PC-9 (cell line): ENCODE measurements around the gene CROT. TPM values are rescaled to one million over a fixed set of nuclear protein-coding genes. Genes with fewer than 3 reads are reported as not detected.

Experiments used
- Bru-seq: library from RNA; stranded (reverse); fragments of 400-500 nt; gene quantifications from one replicate; lab custom pipeline; 2021; lab: Mats Ljungman, UMichigan
- BruChase-seq, 2 experiments: library from RNA; stranded (reverse); fragments of 400-500 nt; gene quantifications; one replicate each; lab custom pipeline; 2021; lab: Mats Ljungman, UMichigan
- BruUV-seq: library from RNA; stranded (reverse); fragments of 400-500 nt; replicated peaks from 2 replicates; lab custom pipeline; 2021; lab: Mats Ljungman, UMichigan
- CTCF ChIA-PET: fragments of 300-600 bp; sonication (Branson Sonifier 250); formaldehyde crosslinking; loops from one replicate; lab custom pipeline; 2022; ENCODE audit warnings: antibody characterized with exemption; lab: Charles Lee
- POLR2A ChIA-PET: fragments of 300-600 bp; sonication (Branson Sonifier 250); formaldehyde crosslinking; loops from one replicate; lab custom pipeline; 2022; ENCODE audit warnings: antibody characterized with exemption; ENCODE audit not compliant: unreplicated experiment; lab: Charles Lee
- DNase-seq, 2 experiments: peaks; one replicate each; pipeline versions ENCODE4 v3.0.0 to v3.0.0-alpha.2; 2015 to 2022; ENCODE audit warnings: mixed read lengths in 1 of 2
- H2AFZ ChIP-seq: fragments of 200-600 bp; sonication (generic); 2 replicates; pipeline ENCODE4 v1.8.1; 2017; ENCODE audit warnings: antibody characterized with exemption
- H3F3A ChIP-seq: fragments of 200-600 bp; sonication (generic); 2 replicates; pipeline ENCODE4 v1.8.1; 2017; ENCODE audit warnings: antibody characterized with exemption, mild to moderate bottlenecking, low read depth; ENCODE audit not compliant: insufficient read depth
- H3K27ac ChIP-seq: fragments of 200-600 bp; sonication (generic); 2 replicates; pipeline ENCODE4 v1.6.1; 2016; ENCODE audit warnings: mixed run types
- H3K27me3 ChIP-seq: fragments of 200-600 bp; sonication (generic); 2 replicates; pipeline ENCODE4 v1.6.1; 2016; ENCODE audit warnings: low read depth, mixed run types; ENCODE audit not compliant: insufficient read depth
- H3K36me3 ChIP-seq: fragments of 200-600 bp; sonication (generic); 2 replicates; pipeline ENCODE4 v1.6.1; 2016; ENCODE audit warnings: low read depth, mixed run types
- H3K4me1 ChIP-seq: fragments of 200-600 bp; sonication (generic); replicated peaks from 2 replicates; pipeline ENCODE4 v1.6.1; 2016; ENCODE audit warnings: mixed run types; ENCODE audit not compliant: insufficient read depth
- H3K4me2 ChIP-seq: fragments of 200-600 bp; sonication (generic); 2 replicates; pipeline ENCODE4 v1.6.1; 2017; ENCODE audit warnings: mixed run types
- H3K4me3 ChIP-seq: fragments of 200-600 bp; sonication (generic); 2 replicates; pipeline ENCODE4 v1.6.1; 2016; ENCODE audit warnings: mixed run types
- H3K79me2 ChIP-seq: fragments of 200-600 bp; sonication (generic); 2 replicates; pipeline ENCODE4 v1.6.1; 2017; ENCODE audit warnings: low read depth, mixed run types
- H3K9me2 ChIP-seq: fragments of 200-600 bp; sonication (generic); 2 replicates; pipeline ENCODE4 v1.8.1; 2017; ENCODE audit warnings: mild to moderate bottlenecking; ENCODE audit not compliant: insufficient read depth
- H3K9me3 ChIP-seq: fragments of 200-600 bp; sonication (generic); 2 replicates; pipeline ENCODE4 v1.8.1; 2016; ENCODE audit warnings: low read depth; ENCODE audit not compliant: insufficient read depth
- H4K20me1 ChIP-seq: fragments of 200-600 bp; sonication (generic); 2 replicates; pipeline ENCODE4 v1.8.1; 2017; ENCODE audit not compliant: insufficient read depth
- CTCF ChIP-seq: fragments of 200-600 bp; sonication (generic); conservative IDR thresholded peaks from 2 replicates; pipeline ENCODE4 v1.6.1; 2017; ENCODE audit warnings: mixed run types, antibody characterized with exemption, mild to moderate bottlenecking, moderate library complexity
- EZH2 ChIP-seq: fragments of 200-600 bp; sonication (generic); IDR thresholded peaks from 2 replicates; pipeline ENCODE4 v1.8.0; 2017; ENCODE audit warnings: antibody characterized with exemption, low read depth
- intact Hi-C: fragments of 100-400 bp; cut with micrococcal nuclease; formaldehyde crosslinking; loops from one replicate; pipeline ENCODE4 v1.10.0; 2022; ENCODE audit not compliant: unreplicated experiment
- long read RNA-seq: library from polyadenylated mRNA; stranded (forward); transcript quantifications from one replicate; pipeline ENCODE4 v2.0.0, GENCODE V29; 2022
- total RNA-seq: library from RNA; stranded (reverse); gene quantifications from 2 replicates; pipeline ENCODE4 v1.2.3, GENCODE V29; 2021

Gene CROT, protein sequence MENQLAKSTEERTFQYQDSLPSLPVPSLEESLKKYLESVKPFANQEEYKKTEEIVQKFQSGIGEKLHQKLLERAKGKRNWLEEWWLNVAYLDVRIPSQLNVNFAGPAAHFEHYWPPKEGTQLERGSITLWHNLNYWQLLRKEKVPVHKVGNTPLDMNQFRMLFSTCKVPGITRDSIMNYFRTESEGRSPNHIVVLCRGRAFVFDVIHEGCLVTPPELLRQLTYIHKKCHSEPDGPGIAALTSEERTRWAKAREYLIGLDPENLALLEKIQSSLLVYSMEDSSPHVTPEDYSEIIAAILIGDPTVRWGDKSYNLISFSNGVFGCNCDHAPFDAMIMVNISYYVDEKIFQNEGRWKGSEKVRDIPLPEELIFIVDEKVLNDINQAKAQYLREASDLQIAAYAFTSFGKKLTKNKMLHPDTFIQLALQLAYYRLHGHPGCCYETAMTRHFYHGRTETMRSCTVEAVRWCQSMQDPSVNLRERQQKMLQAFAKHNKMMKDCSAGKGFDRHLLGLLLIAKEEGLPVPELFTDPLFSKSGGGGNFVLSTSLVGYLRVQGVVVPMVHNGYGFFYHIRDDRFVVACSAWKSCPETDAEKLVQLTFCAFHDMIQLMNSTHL
- total RNA-seq: 13.4 and 15.2 TPM in 2 replicates
- Bru-seq, nascent RNA: percentile 54 among the genes with signal in this experiment
- BruChase-seq, experiment 1, labeled RNA remaining after a 2-hour chase: percentile 59 among the genes with signal in this experiment
- percentile 53 among the genes with signal in this experiment for BruChase-seq, experiment 2, labeled RNA remaining after a 6-hour chase
- long read RNA-seq, partial matches to known transcripts: 2 of 13 reads
- long read RNA-seq, other reads (novel, unspliced or antisense): 3 of 13 reads

DNA sequence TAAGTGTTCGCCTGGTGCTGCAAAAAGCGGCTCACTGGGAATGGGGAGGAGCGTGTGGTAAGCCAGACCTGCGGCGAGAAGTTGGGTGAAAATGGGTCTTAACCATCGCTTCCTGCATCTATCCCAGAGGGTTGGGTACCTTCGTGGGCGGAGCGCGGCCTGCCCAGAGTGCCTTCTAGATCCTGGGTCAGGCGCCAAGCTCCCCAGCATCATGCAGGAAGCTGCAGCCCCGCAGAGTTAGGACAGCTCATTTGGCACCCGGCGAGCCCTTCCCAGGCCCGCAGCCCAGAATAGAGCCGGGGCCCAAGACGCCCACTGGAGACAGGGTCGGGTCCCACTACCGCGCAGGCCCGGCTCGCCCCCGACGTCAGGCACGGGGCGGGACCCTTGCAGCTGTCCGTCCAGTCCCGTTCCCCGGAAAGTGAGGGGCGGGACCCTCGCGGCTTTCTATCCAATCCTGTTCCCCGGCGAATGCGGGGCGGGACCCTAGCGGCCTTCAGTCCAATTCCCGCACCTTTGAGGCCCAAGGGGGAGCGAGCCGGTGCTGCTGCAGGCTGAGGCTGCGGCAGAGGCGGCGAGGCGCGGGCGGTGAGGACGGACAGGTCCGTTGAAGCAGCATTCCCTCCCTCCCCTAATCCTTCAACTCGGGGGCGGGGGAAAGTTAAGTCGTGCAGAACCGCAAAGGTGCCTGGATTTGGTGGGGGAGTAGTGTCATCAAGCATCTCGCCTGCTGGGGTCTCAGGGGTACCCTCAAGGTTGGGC is at the start of gene CROT:
TSS of gene CROT (plus strand) at position 499 of the 762 bp plus-strand sequence. CDS start 3,405 bp downstream, outside the sequence.
- peak within 1 kb of the TSS; percentile 93 for H3K4me3 ChIP-seq
- no peak within 1 kb of the TSS for H3K27ac ChIP-seq
- H3K79me2 ChIP-seq: no peaks in the 10 kb centered on the region
- H3K4me2 ChIP-seq: peak within 1 kb of the TSS; percentile 98
- intact Hi-C loops: loop anchor here (1.0 to 2.0 kb wide), 2 partner anchors 26 to 71 kb away; no protein-coding TSS in a partner anchor
- CTCF ChIA-PET: interaction anchor here (0.5 to 1.1 kb wide), 5 partner anchors 27 to 618 kb away, joined by 3 to 4 read pairs (median 3); no protein-coding TSS in a partner anchor
- TF ChIP-seq EZH2 (no peak), CTCF (no peak)
- no peaks in the 10 kb centered on the region for H3K9me3 ChIP-seq
- H4K20me1 ChIP-seq: no peaks in the 10 kb centered on the region
- no peaks in the 10 kb centered on the region for H3K9me2 ChIP-seq
- H3K36me3 ChIP-seq: no peaks in the 10 kb centered on the region
- BruUV-seq: TSS peak; percentile 84
- DNase-seq: peak; percentile 82 to 96
- POLR2A ChIA-PET: interaction anchor here (0.5 to 0.6 kb wide), 2 partner anchors 9 to 124 kb away, joined by 4 to 5 read pairs; no protein-coding TSS in a partner anchor
- no peaks in the 10 kb centered on the region for H3K27me3 ChIP-seq
- H3F3A ChIP-seq: no peaks in the 10 kb centered on the region
- peak within 1 kb of the TSS; percentile 100 for H2AFZ ChIP-seq
- peaks cover 17% of the 10 kb centered on the region for H3K4me1 ChIP-seq

DNA sequence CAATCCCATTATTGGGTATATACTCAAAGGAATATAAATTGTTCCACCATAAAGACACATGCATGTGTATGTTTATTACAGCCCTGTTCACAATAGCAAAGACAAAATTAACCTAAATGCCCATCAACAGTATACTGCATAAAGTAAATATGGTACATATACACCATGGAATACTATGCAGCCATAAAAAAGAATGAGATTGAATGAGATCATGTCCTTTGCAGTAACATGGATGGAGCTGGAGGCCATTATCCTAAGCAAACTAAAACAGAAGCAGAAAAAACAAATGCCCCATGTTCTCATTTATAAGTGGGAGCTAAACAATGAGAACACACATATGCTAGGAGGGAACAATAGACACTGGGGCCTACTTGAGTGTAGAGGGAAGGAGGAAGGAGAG is 44.7 kb upstream of the CROT start:
- no peak for TF ChIP-seq CTCF
- TF ChIP-seq EZH2: no peak
- no TSS peak for BruUV-seq
- Histone ChIP-seq H3K4me1 (no peaks in the 10 kb centered on the region), H2AFZ (no peak overlapping the region), H3K79me2 (no peaks in the 10 kb centered on the region), H3K9me3 (no peaks in the 10 kb centered on the region; the same call in 1 of the 2 replicates), H3K27ac (no peak overlapping the region), H3K36me3 (no peaks in the 10 kb centered on the region), H4K20me1 (no peaks in the 10 kb centered on the region), H3K4me2 (no peak overlapping the region), H3K9me2 (no peaks in the 10 kb centered on the region), H3F3A (no peaks in the 10 kb centered on the region), H3K4me3 (no peak overlapping the region), H3K27me3 (peaks cover 4% of the 10 kb centered on the region; the same call in 1 of the 2 replicates)
- no peak for DNase-seq
- ChIA-PET POLR2A (no interaction called here), CTCF (no interaction called here)
- intact Hi-C loops: no loop called here
